ENCODE data around the gene TAPBP.

The TAPBP gene

GRCh38 chr6:33315793-33316602 lies 2.1 kb upstream of the TAPBP start:
- no peak overlapping the region for H3K4me3 ChIP-seq
- no peak for DNase-seq (ENCODE audit: low spot score in 2 of 2)
- no peaks in the 10 kb centered on the region for H3K27me3 ChIP-seq (ENCODE audit: low read depth)
- peaks cover 28% of the 10 kb centered on the region for H3K36me3 ChIP-seq (replicated peaks)
- H3K9me3 ChIP-seq, result no peaks in the 10 kb centered on the region
- in situ Hi-C loops (cut with MboI; ENCODE audit: low sequenced_read_pairs), result no loop called here
- peaks cover 19% of the 10 kb centered on the region for H3K4me1 ChIP-seq

- H3K4me3 ChIP-seq, result no peak overlapping the region
- H3K36me3 ChIP-seq (replicated peaks), result peaks cover 20% of the 10 kb centered on the region
- no peaks in the 10 kb centered on the region for H3K9me3 ChIP-seq
- H3K27me3 ChIP-seq (ENCODE audit: low read depth), result no peaks in the 10 kb centered on the region
- DNase-seq (ENCODE audit: low spot score in 2 of 2), result no peak
- in situ Hi-C loops (cut with MboI; ENCODE audit: low sequenced_read_pairs), result no loop called here
- H3K4me1 ChIP-seq, result peaks cover 19% of the 10 kb centered on the region
Measured at GRCh38 chr6:33314943-33315792, 1.3 kb upstream of the TAPBP start.

- DNase-seq (ENCODE audit: low spot score in 2 of 2), result peak; percentile 43 to 70
- H3K4me3 ChIP-seq, result peak overlapping the region; percentile 73
- in situ Hi-C loops (cut with MboI; ENCODE audit: low sequenced_read_pairs), result no loop called here
Measured at GRCh38 chr6:33314515-33314942, 651 bp upstream of the TAPBP start.

DNA sequence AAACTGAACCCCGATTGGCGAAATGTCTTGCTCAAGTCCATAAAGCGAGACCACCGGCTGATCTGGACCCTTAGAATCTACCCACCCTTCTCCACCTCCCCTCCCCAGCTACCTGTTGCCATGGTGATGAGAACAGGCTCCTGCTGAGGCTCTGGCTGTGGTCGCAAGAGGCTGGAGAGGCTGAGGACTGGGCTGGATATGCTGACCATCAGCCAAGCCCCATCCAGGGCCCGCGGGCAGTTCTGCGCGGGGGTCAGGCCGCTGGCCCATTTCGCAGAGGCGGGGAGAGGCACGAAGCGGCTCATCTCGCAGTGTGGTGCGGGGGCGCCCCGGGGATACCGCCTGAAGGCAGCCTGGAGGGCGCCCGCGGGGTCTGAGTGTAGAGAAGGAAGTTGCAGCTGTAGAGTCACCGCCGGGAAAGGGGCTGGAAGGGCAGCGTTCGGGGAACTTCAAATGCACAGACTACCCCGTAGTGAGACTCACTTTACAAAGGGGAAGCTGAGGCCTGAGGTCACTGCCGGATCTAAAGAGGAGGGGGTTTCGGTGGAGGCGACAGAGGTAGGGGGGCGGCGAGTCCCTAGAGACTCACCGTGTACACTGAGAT lies 671 bp downstream of the TAPBP start:
- H3K4me3 ChIP-seq, result peak overlapping the region; percentile 73
- in situ Hi-C loops (cut with MboI; ENCODE audit: low sequenced_read_pairs), result no loop called here
- no peaks in the 10 kb centered on the region for H3K27me3 ChIP-seq (ENCODE audit: low read depth)
- peak in 1 of 2 experiments; percentile 63 for DNase-seq (ENCODE audit: low spot score in 2 of 2)
- peaks cover 13% of the 10 kb centered on the region for H3K4me1 ChIP-seq
- no peaks in the 10 kb centered on the region for H3K9me3 ChIP-seq
- H3K36me3 ChIP-seq (replicated peaks), result 0 out of 2 replicates have a peak, but pooled peaks cover 3% of the 10 kb centered on the region

More at GRCh38 chr6:33314515-33314942, 651 bp upstream of the TAPBP start:
- no peaks in the 10 kb centered on the region for H3K27me3 ChIP-seq (ENCODE audit: low read depth)
- peaks cover 14% of the 10 kb centered on the region for H3K36me3 ChIP-seq (replicated peaks)
- peaks cover 19% of the 10 kb centered on the region for H3K4me1 ChIP-seq
- H3K9me3 ChIP-seq, result no peaks in the 10 kb centered on the region

GRCh38 chr6:33312361-33313104 lies 1.3 kb downstream of the TAPBP start:
- peak overlapping the region; percentile 73 for H3K4me3 ChIP-seq
- H3K36me3 ChIP-seq (replicated peaks), result 0 out of 2 replicates have a peak, but pooled peaks cover 3% of the 10 kb centered on the region
- H3K4me1 ChIP-seq, result peaks cover 13% of the 10 kb centered on the region
- no peaks in the 10 kb centered on the region for H3K27me3 ChIP-seq (ENCODE audit: low read depth)
- DNase-seq (ENCODE audit: low spot score in 2 of 2), result peak; percentile 80 to 91
- in situ Hi-C loops (cut with MboI; ENCODE audit: low sequenced_read_pairs), result no loop called here
- H3K9me3 ChIP-seq, result no peaks in the 10 kb centered on the region

GRCh38 chr6:33306356-33306755 lies 7.5 kb downstream of the TAPBP start:
- Histone ChIP-seq H3K9me3 (no peaks in the 10 kb centered on the region), H3K4me1 (no peaks in the 10 kb centered on the region), H3K4me3 (no peak overlapping the region), H3K27me3 (ENCODE audit: low read depth) (no peaks in the 10 kb centered on the region), H3K36me3 (replicated peaks) (no peaks in the 10 kb centered on the region; the same call in 1 of the 2 replicates)
- in situ Hi-C loops (cut with MboI; ENCODE audit: low sequenced_read_pairs), result no loop called here
- no peak for DNase-seq (ENCODE audit: low spot score in 2 of 2)

DNA sequence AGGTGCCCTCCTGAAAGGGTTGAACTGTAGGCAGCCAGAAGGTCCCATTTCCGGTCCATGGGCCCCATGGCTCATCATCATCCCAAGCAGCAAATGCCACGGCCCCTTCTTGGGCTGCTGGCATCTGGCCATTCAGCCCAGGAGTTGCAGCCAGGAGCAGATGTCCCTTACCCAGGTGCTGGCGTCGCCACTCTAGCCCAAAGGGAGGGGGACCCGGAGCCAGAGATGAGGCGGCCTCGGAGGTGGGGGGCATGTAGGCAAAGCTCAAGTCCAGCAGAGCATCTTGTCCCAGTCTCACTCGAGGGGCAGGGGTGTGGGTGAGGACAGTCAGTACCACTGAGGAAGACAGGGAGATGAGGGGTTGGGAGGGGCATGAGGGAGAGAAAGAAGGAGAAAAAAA lies 8.8 kb downstream of the TAPBP start:
- no peak for DNase-seq (ENCODE audit: low spot score in 2 of 2)
- no peaks in the 10 kb centered on the region; the same call in 1 of the 2 replicates for H3K4me1 ChIP-seq
- in situ Hi-C loops (cut with MboI; ENCODE audit: low sequenced_read_pairs), result no loop called here
- no peaks in the 10 kb centered on the region; the same call in 1 of the 2 replicates for H3K36me3 ChIP-seq (replicated peaks)
- H3K9me3 ChIP-seq, result no peaks in the 10 kb centered on the region
- no peak overlapping the region for H3K4me3 ChIP-seq
- H3K27me3 ChIP-seq (ENCODE audit: low read depth), result no peaks in the 10 kb centered on the region

- H3K36me3 ChIP-seq (replicated peaks), result peaks cover 4% of the 10 kb centered on the region
- H3K9me3 ChIP-seq, result no peaks in the 10 kb centered on the region
Measured at GRCh38 chr6:33304216-33304615, 9.7 kb downstream of the TAPBP start.

GRCh38 chr6:33301877-33302276 lies 12.0 kb downstream of the TAPBP start:
- peaks cover 4% of the 10 kb centered on the region for H3K4me1 ChIP-seq
- peaks cover 4% of the 10 kb centered on the region for H3K36me3 ChIP-seq (replicated peaks)
- H3K4me3 ChIP-seq, result no peak overlapping the region
- no peaks in the 10 kb centered on the region for H3K27me3 ChIP-seq (ENCODE audit: low read depth)
- H3K9me3 ChIP-seq, result no peaks in the 10 kb centered on the region
- in situ Hi-C loops (cut with MboI; ENCODE audit: low sequenced_read_pairs), result no loop called here
- no peak for DNase-seq (ENCODE audit: low spot score in 2 of 2)

More at GRCh38 chr6:33304216-33304615, 9.7 kb downstream of the TAPBP start:
- no peaks in the 10 kb centered on the region; the same call in 1 of the 2 replicates for H3K4me1 ChIP-seq
- no peak overlapping the region for H3K4me3 ChIP-seq
- no peaks in the 10 kb centered on the region for H3K27me3 ChIP-seq (ENCODE audit: low read depth)
- no peak for DNase-seq (ENCODE audit: low spot score in 2 of 2)
- in situ Hi-C loops (cut with MboI; ENCODE audit: low sequenced_read_pairs), result no loop called here

GRCh38 chr6:33299237-33299944 lies 14.5 kb downstream of the TAPBP start:
- H3K36me3 ChIP-seq (replicated peaks), result peaks cover 7% of the 10 kb centered on the region

DNA sequence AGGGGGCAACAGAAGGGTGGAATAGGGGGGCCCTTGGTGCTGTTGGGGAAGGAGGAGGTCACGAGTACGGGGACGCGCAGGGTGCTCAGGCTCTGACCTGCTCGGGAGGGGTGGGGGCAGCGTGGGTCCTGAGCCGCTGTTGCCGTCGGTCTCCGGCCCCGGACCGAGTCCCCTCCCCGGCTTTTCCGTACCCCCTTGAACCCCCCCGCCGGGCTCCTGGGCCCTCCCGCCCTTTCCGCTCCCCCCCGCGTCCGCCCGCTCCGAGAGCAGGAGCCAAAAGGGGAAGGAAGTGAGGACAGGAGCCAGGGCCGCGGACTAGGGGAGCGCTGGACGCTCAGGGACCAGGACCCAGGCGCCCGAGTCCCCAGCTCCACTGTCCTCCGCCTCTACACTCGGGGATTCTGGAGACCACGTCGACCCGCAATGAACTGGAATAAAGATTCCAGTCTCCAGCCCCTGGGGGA lies 15.1 kb downstream of the TAPBP start, which contains the start of gene RGL2:
RGL2 (minus strand) TSS at position 170 of the 464 bp plus-strand sequence. CDS start 332 bp downstream, outside the sequence.
- peak within 1 kb of the TSS; percentile 85 for H3K4me3 ChIP-seq
- peaks cover 4% of the 10 kb centered on the region for H3K4me1 ChIP-seq
- H3K27me3 ChIP-seq (ENCODE audit: low read depth), result no peaks in the 10 kb centered on the region
- peaks cover 7% of the 10 kb centered on the region for H3K36me3 ChIP-seq (replicated peaks)
- in situ Hi-C loops (cut with MboI; ENCODE audit: low sequenced_read_pairs), result no loop called here
- no peaks in the 10 kb centered on the region for H3K9me3 ChIP-seq
- DNase-seq (ENCODE audit: low spot score in 2 of 2), result no peak

More at GRCh38 chr6:33299237-33299944, 14.5 kb downstream of the TAPBP start:
- H3K4me1 ChIP-seq, result peaks cover 4% of the 10 kb centered on the region
- in situ Hi-C loops (cut with MboI; ENCODE audit: low sequenced_read_pairs), result no loop called here
- peak overlapping the region; percentile 85 for H3K4me3 ChIP-seq
- no peaks in the 10 kb centered on the region for H3K27me3 ChIP-seq (ENCODE audit: low read depth)
- no peaks in the 10 kb centered on the region for H3K9me3 ChIP-seq
- peak; percentile 83 to 96 for DNase-seq (ENCODE audit: low spot score in 2 of 2)

GRCh38 chr6:33297956-33298772 lies 15.7 kb downstream of the TAPBP start:
- DNase-seq (ENCODE audit: low spot score in 2 of 2), result peak; percentile 52 to 85
- in situ Hi-C loops (cut with MboI; ENCODE audit: low sequenced_read_pairs), result no loop called here

More at GRCh38 chr6:33297956-33298772, 15.7 kb downstream of the TAPBP start:
- peaks cover 4% of the 10 kb centered on the region for H3K4me1 ChIP-seq
- H3K4me3 ChIP-seq, result peak overlapping the region; percentile 85
- H3K36me3 ChIP-seq (replicated peaks), result peaks cover 7% of the 10 kb centered on the region
- no peaks in the 10 kb centered on the region for H3K9me3 ChIP-seq
- H3K27me3 ChIP-seq (ENCODE audit: low read depth), result no peaks in the 10 kb centered on the region
